Measurements from ENCODE around the gene NEO1. TPM values are rescaled to one million over a fixed set of nuclear protein-coding genes. Genes with fewer than 3 reads are reported as not detected.

The NEO1 gene
- total and polyA plus RNA-seq, 9 of the 15 experiments (the other 6 are each of a cell fraction or from before 2014, with no cell fraction given): 0.08 to 1.7 (median 0.48) TPM

- Histone ChIP-seq H3K9ac (ENCODE audit: insufficient read depth in 1 of 2, low read depth in 2 of 2, low read length in 2 of 2) (no peak overlapping the region), H2AFZ (ENCODE audit: low read depth, low read length) (no peak overlapping the region), H3K4me3 (no peak overlapping the region), H3K4me2 (ENCODE audit: insufficient read depth, low read length) (no peak overlapping the region), H3K79me2 (ENCODE audit: control insufficient read depth, insufficient read depth, low read length) (no peaks in the 10 kb centered on the region), H3K27ac (ENCODE audit: extremely low read depth, low read depth, low read length) (no peak overlapping the region), H3K9me3 (replicated peaks; ENCODE audit: control insufficient read depth, insufficient read depth, low read depth, low read length) (no peaks in the 10 kb centered on the region), H3K9me1 (ENCODE audit: control insufficient read depth, insufficient read depth, low read length) (no peaks in the 10 kb centered on the region), H3K27me3 (ENCODE audit: control insufficient read depth in 2 of 2, insufficient read depth in 2 of 2, low read length in 2 of 2) (peaks cover 13 to 59% of the 10 kb centered on the region in 2 experiments; a peak in 4 of 5 replicates), H3K36me3 (ENCODE audit: control insufficient read depth, insufficient read depth, low read length) (no peaks in the 10 kb centered on the region), H3K4me1 (replicated peaks in 1 of 2; ENCODE audit: control insufficient read depth in 2 of 2, insufficient read depth in 2 of 2, low read length in 2 of 2) (peaks cover 0 to 12% of the 10 kb centered on the region in 2 experiments; a peak in 2 of 5 replicates), H4K20me1 (replicated peaks; ENCODE audit: control insufficient read depth, insufficient read depth, low read length) (peaks cover 16% of the 10 kb centered on the region; the same call in 1 of the 2 replicates)
- DNase-seq (ENCODE audit: extremely low read depth in 1 of 4, low spot score in 3 of 4) (no peak), FAIRE-seq (no peak), ATAC-seq (no peak)
- POLR2A ChIA-PET: no interaction called here
- intact Hi-C loops (cut with micrococcal nuclease): no loop called here
- CTCF ChIA-PET (ENCODE audit: low intra/inter-chr PET ratio): no interaction called here
- in situ Hi-C loops (cut with MboI): no loop called here
- no TSS peak for BruUV-seq (replicated peaks)
- WGBS (ENCODE audit: insufficient coverage, low coverage, missing lambda C conversion rate): 3% methylated on average over 7 of the region's 10 CpGs
- TF ChIP-seq HNRNPK (IDR thresholded peaks at IDR 0.05; ENCODE audit: low read depth, low read length, poor library complexity, severe bottlenecking): no peak
- TF ChIP-seq ZBTB7A (IDR thresholded peaks at IDR 0.05; ENCODE audit: borderline replicate concordance, control insufficient read depth, low read depth, low read length): no peak
- no peak for TF ChIP-seq GABPA (tag; conservative IDR thresholded peaks at IDR 0.05; ENCODE audit: low read depth)
- TF ChIP-seq HBP1 (CRISPR knock-in tag; IDR thresholded peaks at IDR 0.05): no peak
- no peak for TF ChIP-seq CTCFL (IDR thresholded peaks at IDR 0.05; ENCODE audit: borderline replicate concordance, insufficient read depth, low read depth, low read length, poor library complexity, severe bottlenecking)
- no peak for TF ChIP-seq USF1 (CRISPR knock-in tag; IDR thresholded peaks at IDR 0.05)
- no peak for TF ChIP-seq E2F6 (IDR thresholded peaks at IDR 0.05; ENCODE audit: borderline replicate concordance in 1 of 2, extremely low read depth in 1 of 2, insufficient read depth in 1 of 2, insufficient read length in 1 of 2, low read depth in 1 of 2, low read length in 1 of 2, poor library complexity in 1 of 2, severe bottlenecking in 1 of 2)
- TF ChIP-seq CHCHD3 (CRISPR knock-in tag; IDR thresholded peaks at IDR 0.05): no peak
- TF ChIP-seq MNT (conservative IDR thresholded peaks at IDR 0.05): no peak
- TF ChIP-seq CTCF (IDR thresholded peaks at IDR 0.05 in 2 of 3, conservative IDR thresholded peaks at IDR 0.05 in 1 of 3; ENCODE audit: insufficient read depth in 2 of 3, low read depth in 1 of 3, low read length in 3 of 3): no peak
- TF ChIP-seq SMAD4 (CRISPR knock-in tag; conservative IDR thresholded peaks at IDR 0.05): no peak
These were observed 276.7 kb downstream of the NEO1 start for GRCh38 chr15:73328981-73329380.
